A673 (cell line): ENCODE data around the gene GRK1.

Experiments
- EZH2 ChIP-seq: fragments of 200-600 bp; sonication (generic); IDR thresholded peaks from 2 replicates; pipeline ENCODE4 v1.6.1; 2017; ENCODE audit warnings: borderline replicate concordance, low read depth, mild to moderate bottlenecking, mixed read lengths, antibody characterized with exemption, low read length; ENCODE audit not compliant: poor library complexity, severe bottlenecking
- TF ChIP-seq, protein P1 (sequence below): fragments of 300-800, 200-600 bp; sonication (generic); conservative IDR thresholded peaks from 2 replicates; pipeline ENCODE4 v1.5.1; 2017; ENCODE audit warnings: low read depth, mild to moderate bottlenecking, antibody characterized with exemption, low read length, moderate library complexity, mixed read lengths

DNA sequence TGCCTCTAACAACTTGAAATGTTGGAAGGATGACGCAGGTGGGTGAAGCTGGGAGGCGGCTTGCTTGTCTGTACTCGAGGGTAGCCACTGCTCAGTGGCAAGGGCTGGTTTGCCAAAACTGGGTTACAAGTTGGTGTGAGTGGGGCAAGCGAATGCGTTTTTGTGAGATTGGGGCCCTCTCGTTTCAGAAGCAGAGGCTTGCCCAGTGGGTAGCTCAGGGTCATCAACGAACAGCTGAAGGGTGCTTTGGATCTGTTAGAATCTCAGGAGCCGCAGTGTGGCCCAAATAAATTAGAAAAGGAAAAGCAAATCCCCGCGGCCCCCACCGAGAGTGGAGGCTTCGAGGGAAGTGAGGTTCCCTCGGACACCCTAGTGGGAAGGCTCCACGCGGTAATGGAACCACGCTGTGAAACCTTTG is 16.3 kb upstream of the GRK1 start:
- TF ChIP-seq, protein P1, sequence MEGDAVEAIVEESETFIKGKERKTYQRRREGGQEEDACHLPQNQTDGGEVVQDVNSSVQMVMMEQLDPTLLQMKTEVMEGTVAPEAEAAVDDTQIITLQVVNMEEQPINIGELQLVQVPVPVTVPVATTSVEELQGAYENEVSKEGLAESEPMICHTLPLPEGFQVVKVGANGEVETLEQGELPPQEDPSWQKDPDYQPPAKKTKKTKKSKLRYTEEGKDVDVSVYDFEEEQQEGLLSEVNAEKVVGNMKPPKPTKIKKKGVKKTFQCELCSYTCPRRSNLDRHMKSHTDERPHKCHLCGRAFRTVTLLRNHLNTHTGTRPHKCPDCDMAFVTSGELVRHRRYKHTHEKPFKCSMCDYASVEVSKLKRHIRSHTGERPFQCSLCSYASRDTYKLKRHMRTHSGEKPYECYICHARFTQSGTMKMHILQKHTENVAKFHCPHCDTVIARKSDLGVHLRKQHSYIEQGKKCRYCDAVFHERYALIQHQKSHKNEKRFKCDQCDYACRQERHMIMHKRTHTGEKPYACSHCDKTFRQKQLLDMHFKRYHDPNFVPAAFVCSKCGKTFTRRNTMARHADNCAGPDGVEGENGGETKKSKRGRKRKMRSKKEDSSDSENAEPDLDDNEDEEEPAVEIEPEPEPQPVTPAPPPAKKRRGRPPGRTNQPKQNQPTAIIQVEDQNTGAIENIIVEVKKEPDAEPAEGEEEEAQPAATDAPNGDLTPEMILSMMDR: no peak
- TF ChIP-seq EZH2: no peak
